ENCODE results near the gene MACROD1. TPM values are rescaled to one million over a fixed set of nuclear protein-coding genes. Genes with fewer than 3 reads are reported as not detected.

Gene MACROD1
- total and polyA plus RNA-seq, 7 donors: 147 to 281 (median 180) TPM

GRCh38 chr11:64204464-64204989 is 38.6 kb upstream of the MACROD1 start:
- 12 to 38% (median 15%) methylated on average over 7 of the region's 7 CpGs for WGBS, 3 donors
- H3K27me3 ChIP-seq (ENCODE audit: insufficient read depth in 3 of 3, low read length in 2 of 3): no peaks in the 10 kb centered on the region
- peak overlapping the region; percentile 34 for H3K27ac ChIP-seq
- intact Hi-C loops (cut with DNase I): loop anchor here in 1 of 2 donors (2.0 to 5.0 kb wide), 2 partner anchors 63 to 94 kb away; no protein-coding TSS in a partner anchor
- H3K4me3 ChIP-seq: no peak overlapping the region
- peaks cover 7 to 62% of the 10 kb centered on the region in 2 donors for H3K36me3 ChIP-seq (ENCODE audit: insufficient read depth in 1 of 2, low read depth in 1 of 2)
- H3K4me1 ChIP-seq: peaks cover 11% of the 10 kb centered on the region
- DNase-seq (peak; percentile 86 to 92), ATAC-seq (peak; percentile 78 to 84 (median 80))
- TF ChIP-seq CTCF (IDR thresholded peaks at IDR 0.05): peak; percentile 65
- H3K9me3 ChIP-seq: no peaks in the 10 kb centered on the region

- H3K27me3 ChIP-seq (ENCODE audit: insufficient read depth in 3 of 3, low read length in 2 of 3): no peaks in the 10 kb centered on the region
- H3K27ac ChIP-seq: no peak overlapping the region
- DNase-seq (no peak), ATAC-seq (no peak)
- H3K4me3 ChIP-seq: no peak overlapping the region
- 68 to 82% (median 73%) methylated on average over 15 to 16 of the region's 16 CpGs for WGBS, 3 donors
- no peak for TF ChIP-seq CTCF (IDR thresholded peaks at IDR 0.05)
- H3K4me1 ChIP-seq: peaks cover 11% of the 10 kb centered on the region
- intact Hi-C loops (cut with DNase I): loop anchor here in 1 of 2 donors (2.0 to 5.0 kb wide), 2 partner anchors 63 to 95 kb away; no protein-coding TSS in a partner anchor
- H3K9me3 ChIP-seq: no peaks in the 10 kb centered on the region
- peaks cover 7 to 66% of the 10 kb centered on the region in 2 donors for H3K36me3 ChIP-seq (ENCODE audit: insufficient read depth in 1 of 2, low read depth in 1 of 2)
These were observed 38.1 kb upstream of the MACROD1 start for GRCh38 chr11:64204080-64204440.

GRCh38 chr11:64203421-64204079 is 37.6 kb upstream of the MACROD1 start:
- ATAC-seq (no peak), DNase-seq (no peak)
- peaks cover 7 to 71% of the 10 kb centered on the region in 2 donors for H3K36me3 ChIP-seq (ENCODE audit: insufficient read depth in 1 of 2, low read depth in 1 of 2)
- no peaks in the 10 kb centered on the region for H3K27me3 ChIP-seq (ENCODE audit: insufficient read depth in 3 of 3, low read length in 2 of 3)
- WGBS, 3 donors: 89 to 91% (median 90%) methylated on average over 27 of the region's 27 CpGs
- intact Hi-C loops (cut with DNase I): loop anchor here in 1 of 2 donors (2.0 to 5.0 kb wide), 2 partner anchors 64 to 95 kb away; no protein-coding TSS in a partner anchor
- H3K9me3 ChIP-seq: no peaks in the 10 kb centered on the region
- H3K4me1 ChIP-seq: peaks cover 11% of the 10 kb centered on the region
- no peak for TF ChIP-seq CTCF (IDR thresholded peaks at IDR 0.05)
- no peak overlapping the region for H3K27ac ChIP-seq
- no peak overlapping the region for H3K4me3 ChIP-seq

- H3K4me3 ChIP-seq: no peak overlapping the region
- 92 to 97% (median 95%) methylated on average over 9 of the region's 9 CpGs for WGBS, 3 donors
- no peak for DNase-seq
- ATAC-seq: no peak
- no peak overlapping the region for H3K27ac ChIP-seq
- intact Hi-C loops (cut with DNase I): loop anchor here in 1 of 2 donors (5.0 kb wide), 1 partner anchor 64 kb away; no protein-coding TSS in a partner anchor
- no peaks in the 10 kb centered on the region for H3K9me3 ChIP-seq
- peaks cover 7 to 77% of the 10 kb centered on the region in 2 donors for H3K36me3 ChIP-seq (ENCODE audit: insufficient read depth in 1 of 2, low read depth in 1 of 2)
- H3K4me1 ChIP-seq: peaks cover 11% of the 10 kb centered on the region
- TF ChIP-seq CTCF (IDR thresholded peaks at IDR 0.05): no peak
- no peaks in the 10 kb centered on the region for H3K27me3 ChIP-seq (ENCODE audit: insufficient read depth in 3 of 3, low read length in 2 of 3)
These were observed 37.1 kb upstream of the MACROD1 start for GRCh38 chr11:64202992-64203391.

All from psoas muscle (tissue), 8 donors.